SK-N-SH treated with all-trans-retinoic acid at 6 μM for 48 hours (cell line): ENCODE measurements around the gene ALOX15.

Source experiments
- ATAC-seq: fragments of 200-7000 bp; cut with Tn5 transposase; 3 replicates; pipeline ENCODE4 v1.9.1; 2020; ENCODE audit warnings: mild to moderate bottlenecking, moderate library complexity
- CREB5 ChIP-seq: fragments of 250-450 bp; sonication (Bioruptor Pico); IDR thresholded peaks from 2 replicates; pipeline ENCODE4 v1.5.1; 2020; ENCODE audit warnings: low read depth, mild to moderate bottlenecking, moderate library complexity
- CSRNP3 ChIP-seq: fragments of 250-450 bp; sonication (Bioruptor Pico); IDR thresholded peaks from 2 replicates; pipeline ENCODE4 v1.5.1; 2021; ENCODE audit warnings: mild to moderate bottlenecking, moderate library complexity
- GLIS3 ChIP-seq: fragments of 250-450 bp; sonication (Bioruptor Pico); IDR thresholded peaks from 2 replicates; pipeline ENCODE4 v1.5.0; 2020; ENCODE audit warnings: mild to moderate bottlenecking, moderate library complexity
- ISL1 ChIP-seq: fragments of 250-450 bp; sonication (Bioruptor Pico); IDR thresholded peaks from 2 replicates; pipeline ENCODE4 v2.1.2; 2022; ENCODE audit warnings: mild to moderate bottlenecking, moderate library complexity
- OSR1 ChIP-seq: fragments of 250-450 bp; sonication (Bioruptor Pico); IDR thresholded peaks from 2 replicates; pipeline ENCODE4 v1.8.0; 2022; ENCODE audit warnings: moderate library complexity, mild to moderate bottlenecking, inconsistent platforms
- PATZ1 ChIP-seq: fragments of 250-450 bp; sonication (Bioruptor Pico); IDR thresholded peaks from 2 replicates; pipeline ENCODE4 v1.8.0; 2020; ENCODE audit warnings: mild to moderate bottlenecking, moderate library complexity, borderline replicate concordance
- POU6F1 ChIP-seq: fragments of 250-450 bp; sonication (Bioruptor Pico); IDR thresholded peaks from 2 replicates; pipeline ENCODE4 v1.8.0; 2021; ENCODE audit warnings: low read depth, mild to moderate bottlenecking, moderate library complexity, borderline replicate concordance
- PPARA ChIP-seq: fragments of 250-450 bp; sonication (Bioruptor Pico); IDR thresholded peaks from 2 replicates; pipeline ENCODE4 v1.5.0; 2020; ENCODE audit warnings: mild to moderate bottlenecking, borderline replicate concordance
- RARB ChIP-seq: fragments of 250-450 bp; sonication (Bioruptor Pico); IDR thresholded peaks from 2 replicates; pipeline ENCODE4 v1.8.0; 2021; ENCODE audit warnings: mild to moderate bottlenecking, moderate library complexity
- SNAI2 ChIP-seq: fragments of 250-450 bp; sonication (Bioruptor Pico); IDR thresholded peaks from 2 replicates; pipeline ENCODE4 v1.5.0; 2020; ENCODE audit warnings: mild to moderate bottlenecking, moderate library complexity
- TOX ChIP-seq: fragments of 250-450 bp; sonication (Bioruptor Pico); IDR thresholded peaks from 2 replicates; pipeline ENCODE4 v1.8.0; 2021; ENCODE audit warnings: mild to moderate bottlenecking, moderate library complexity, borderline replicate concordance
- ZC3H10 ChIP-seq: fragments of 250-450 bp; sonication (Bioruptor Pico); IDR thresholded peaks from 2 replicates; pipeline ENCODE4 v1.5.1; 2021; ENCODE audit warnings: mild to moderate bottlenecking, moderate library complexity
- ZFP3 ChIP-seq: fragments of 250-450 bp; sonication (Bioruptor Pico); IDR thresholded peaks from 2 replicates; pipeline ENCODE4 v1.5.0; 2020; ENCODE audit warnings: mild to moderate bottlenecking, moderate library complexity
- ZFP30 ChIP-seq: fragments of 450-650 bp; formaldehyde crosslinking; IDR thresholded peaks from 2 replicates; pipeline ENCODE4 v1.5.0; 2022; ENCODE audit warnings: mild to moderate bottlenecking, moderate library complexity
- ZNF565 ChIP-seq: fragments of 450-650 bp; formaldehyde crosslinking; conservative IDR thresholded peaks from 2 replicates; pipeline ENCODE4 v1.5.0; 2020; ENCODE audit warnings: low read depth, mild to moderate bottlenecking, moderate library complexity
- ZNF70 ChIP-seq: fragments of 450-650 bp; formaldehyde crosslinking; IDR thresholded peaks from 2 replicates; pipeline ENCODE4 v1.5.0; 2020; ENCODE audit warnings: mild to moderate bottlenecking, moderate library complexity

The ALOX15 gene

GRCh38 chr17:4616476-4616875 is 25.0 kb downstream of the ALOX15 start:
- TF ChIP-seq ZNF70 (CRISPR knock-in tag), result no peak
- no peak for TF ChIP-seq TOX (CRISPR knock-in tag)
- TF ChIP-seq PATZ1 (CRISPR knock-in tag), result no peak
- no peak for TF ChIP-seq GLIS3 (CRISPR knock-in tag)
- no peak for TF ChIP-seq PPARA (CRISPR knock-in tag)
- TF ChIP-seq ZC3H10 (CRISPR knock-in tag), result no peak
- TF ChIP-seq ZFP30 (CRISPR knock-in tag), result no peak
- TF ChIP-seq ISL1 (CRISPR knock-in tag), result no peak
- TF ChIP-seq SNAI2 (CRISPR knock-in tag), result no peak
- no peak for TF ChIP-seq CSRNP3 (CRISPR knock-in tag)
- TF ChIP-seq ZFP3, result no peak
- no peak for TF ChIP-seq CREB5 (CRISPR knock-in tag)
- TF ChIP-seq RARB (CRISPR knock-in tag), result no peak
- ATAC-seq, result no peak

- TF ChIP-seq CSRNP3 (CRISPR knock-in tag) (no peak), OSR1 (CRISPR knock-in tag) (no peak), ZNF70 (CRISPR knock-in tag) (no peak), ZFP3 (no peak), ZNF565 (no peak), CREB5 (CRISPR knock-in tag) (no peak)
- ATAC-seq, result no peak
Observed at GRCh38 chr17:4610656-4611055, 30.8 kb downstream of the ALOX15 start.

- ATAC-seq, result no peak
- TF ChIP-seq ZC3H10 (CRISPR knock-in tag), result no peak
- no peak for TF ChIP-seq ZNF70 (CRISPR knock-in tag)
- no peak for TF ChIP-seq CSRNP3 (CRISPR knock-in tag)
- TF ChIP-seq RARB (CRISPR knock-in tag), result no peak
- no peak for TF ChIP-seq ZFP30 (CRISPR knock-in tag)
- TF ChIP-seq POU6F1, result no peak
- TF ChIP-seq PATZ1 (CRISPR knock-in tag), result no peak
- TF ChIP-seq ZNF565, result no peak
- no peak for TF ChIP-seq ISL1 (CRISPR knock-in tag)
Observed at GRCh38 chr17:4610162-4610561, 31.3 kb downstream of the ALOX15 start.
